CD14-positive monocyte (primary cell): ENCODE measurements around the gene TERC. TPM values are rescaled to one million over a fixed set of nuclear protein-coding genes. Genes with fewer than 3 reads are reported as not detected.
A peak's percentile ranks its signal among the peaks of the same experiment; 100 is the strongest.

Experiments
- DNase-seq, 3 donors: peaks; one replicate each; pipeline ENCODE4 v3.0.0-alpha.2; 2011 to 2022
- H2AFZ ChIP-seq: 2 replicates; pipeline ENCODE4 v1.6.0; 2012; ENCODE audit warnings: mild to moderate bottlenecking, low read depth, low read length, inconsistent platforms; ENCODE audit not compliant: insufficient read depth, poor library complexity, severe bottlenecking
- H3K27ac ChIP-seq, 2 donors: 1 replicate in 1 of 2; 2 replicates in 1 of 2; pipeline ENCODE4 v1.5.1; 2012 to 2013; ENCODE audit warnings: low read length in 2 of 2, control low read depth in 1 of 2, inconsistent platforms in 1 of 2, low read depth in 1 of 2, mild to moderate bottlenecking in 1 of 2
- H3K27me3 ChIP-seq, 2 donors: one replicate each; pipeline versions ENCODE4 v1.6.0 to v1.6.1; 2011 to 2013; ENCODE audit warnings: low read length in 2 of 2; ENCODE audit not compliant: control insufficient read depth in 2 of 2, insufficient read depth in 2 of 2
- H3K36me3 ChIP-seq, 2 donors: replicated peaks in 1 of 2; 1 replicate in 1 of 2; 2 replicates in 1 of 2; pipeline versions ENCODE4 v1.5.1 to v1.6.1; 2012 to 2013; ENCODE audit warnings: low read length in 2 of 2, control low read depth in 1 of 2, inconsistent platforms in 1 of 2, mild to moderate bottlenecking in 1 of 2; ENCODE audit not compliant: insufficient read depth in 2 of 2, control insufficient read depth in 1 of 2
- H3K4me1 ChIP-seq, 2 donors: 1 replicate in 1 of 2; 2 replicates in 1 of 2; pipeline versions ENCODE4 v1.5.1 to v1.6.1; 2012 to 2013; ENCODE audit warnings: low read length in 2 of 2, control low read depth in 1 of 2, inconsistent platforms in 1 of 2, mild to moderate bottlenecking in 1 of 2, moderate library complexity in 1 of 2; ENCODE audit not compliant: insufficient read depth in 2 of 2, control insufficient read depth in 1 of 2
- H3K4me2 ChIP-seq: replicated peaks from 2 replicates; pipeline ENCODE3; 2012; ENCODE audit warnings: low read length, moderate library complexity, mild to moderate bottlenecking; ENCODE audit not compliant: poor library complexity, severe bottlenecking; ENCODE audit errors: extremely low read depth
- H3K4me3 ChIP-seq, 3 experiments: fragments of 200-600 bp in 1 of 3; sonication (generic) in 1 of 3; replicated peaks in 1 of 3; 1 replicate in 2 of 3; 2 replicates in 1 of 3; pipeline ENCODE4 v1.5.1; 2011 to 2013; ENCODE audit warnings: low read length in 3 of 3, mild to moderate bottlenecking in 3 of 3, control low read depth in 2 of 3, low read depth in 2 of 3, inconsistent platforms in 1 of 3, moderate library complexity in 1 of 3
- H3K79me2 ChIP-seq: 2 replicates; pipeline ENCODE4 v1.6.0; 2012; ENCODE audit warnings: mild to moderate bottlenecking, control low read depth, inconsistent platforms, low read length, moderate library complexity; ENCODE audit not compliant: insufficient read depth
- H3K9ac ChIP-seq: 2 replicates; pipeline ENCODE4 v1.6.0; 2017; ENCODE audit warnings: low read length, mild to moderate bottlenecking; ENCODE audit not compliant: insufficient read depth, poor library complexity, severe bottlenecking
- H3K9me3 ChIP-seq, 2 donors: replicated peaks in 1 of 2; 1 replicate in 1 of 2; 2 replicates in 1 of 2; pipeline versions ENCODE4 v1.5.1 to v1.6.1; 2012 to 2013; ENCODE audit warnings: low read length in 2 of 2, control low read depth in 1 of 2; ENCODE audit not compliant: control insufficient read depth in 1 of 2, insufficient read depth in 1 of 2
- H4K20me1 ChIP-seq: 2 replicates; pipeline ENCODE4 v1.6.0; 2012; ENCODE audit warnings: mild to moderate bottlenecking, low read length, control low read depth, moderate library complexity; ENCODE audit not compliant: insufficient read depth
- H3K27ac Mint-ChIP-seq, 7 donors: one replicate each; pipeline ENCODE4 v1.8.0; 2020; ENCODE audit warnings: mild to moderate bottlenecking in 7 of 7, mixed read lengths in 7 of 7, moderate library complexity in 6 of 7, inconsistent platforms in 2 of 7
- H3K27me3 Mint-ChIP-seq, 3 donors: one replicate each; pipeline ENCODE4 v1.8.0; 2021 to 2022; ENCODE audit warnings: low read depth in 3 of 3, mild to moderate bottlenecking in 3 of 3, mixed read lengths in 3 of 3, moderate library complexity in 3 of 3, inconsistent platforms in 1 of 3
- H3K36me3 Mint-ChIP-seq, 2 donors: one replicate each; pipeline ENCODE4 v1.8.0; 2020; ENCODE audit warnings: mixed read lengths in 2 of 2, inconsistent platforms in 1 of 2, mild to moderate bottlenecking in 1 of 2
- H3K4me1 Mint-ChIP-seq: one replicate; pipeline ENCODE4 v1.8.0; 2020; ENCODE audit warnings: mild to moderate bottlenecking, mixed read lengths
- H3K4me3 Mint-ChIP-seq, 2 donors: one replicate each; pipeline ENCODE4 v1.8.0; 2020; ENCODE audit warnings: mild to moderate bottlenecking in 2 of 2, mixed read lengths in 2 of 2, moderate library complexity in 1 of 2
- H3K9me3 Mint-ChIP-seq, 7 donors: one replicate each; pipeline ENCODE4 v1.8.0; 2020 to 2022; ENCODE audit warnings: mixed read lengths in 7 of 7, mild to moderate bottlenecking in 6 of 7, moderate library complexity in 6 of 7, inconsistent platforms in 2 of 7
- WGBS: methylation state at CpG from one replicate; pipeline ENCODE4 v1.1.5; 2013; ENCODE audit warnings: missing lambda C conversion rate; ENCODE audit not compliant: insufficient coverage; 5-methylcytosine and 5-hydroxymethylcytosine counted together
- intact Hi-C, 2 donors: fragments of 100-400 bp; cut with micrococcal nuclease; formaldehyde crosslinking; loops; one replicate each; pipeline versions ENCODE4 v1.15.0 to v1.15.1; 2023
- polyA plus RNA-seq, 3 donors: library from polyadenylated mRNA; depleted of rRNA in 1 of 3; unstranded in 2 of 3; stranded (reverse) in 1 of 3; fragments of 300-500 nt in 2 of 3; fragments of >200 nt in 1 of 3; fragmentation: Illumina TruSeq in 2 of 3; gene quantifications; 1 replicate in 2 of 3; 2 replicates in 1 of 3; pipeline ENCODE4 v1.2.3, GENCODE V29; 2012 to 2021
- TF ChIP-seq, protein P1 (sequence below): fragments of 200-600 bp; IDR thresholded peaks from one replicate; pipeline ENCODE4 v1.8.0; 2022; ENCODE audit warnings: antibody characterized with exemption, mild to moderate bottlenecking

The TERC gene
- polyA plus RNA-seq, 3 donors = 0.33 to 0.76 TPM; not detected in 1

DNA sequence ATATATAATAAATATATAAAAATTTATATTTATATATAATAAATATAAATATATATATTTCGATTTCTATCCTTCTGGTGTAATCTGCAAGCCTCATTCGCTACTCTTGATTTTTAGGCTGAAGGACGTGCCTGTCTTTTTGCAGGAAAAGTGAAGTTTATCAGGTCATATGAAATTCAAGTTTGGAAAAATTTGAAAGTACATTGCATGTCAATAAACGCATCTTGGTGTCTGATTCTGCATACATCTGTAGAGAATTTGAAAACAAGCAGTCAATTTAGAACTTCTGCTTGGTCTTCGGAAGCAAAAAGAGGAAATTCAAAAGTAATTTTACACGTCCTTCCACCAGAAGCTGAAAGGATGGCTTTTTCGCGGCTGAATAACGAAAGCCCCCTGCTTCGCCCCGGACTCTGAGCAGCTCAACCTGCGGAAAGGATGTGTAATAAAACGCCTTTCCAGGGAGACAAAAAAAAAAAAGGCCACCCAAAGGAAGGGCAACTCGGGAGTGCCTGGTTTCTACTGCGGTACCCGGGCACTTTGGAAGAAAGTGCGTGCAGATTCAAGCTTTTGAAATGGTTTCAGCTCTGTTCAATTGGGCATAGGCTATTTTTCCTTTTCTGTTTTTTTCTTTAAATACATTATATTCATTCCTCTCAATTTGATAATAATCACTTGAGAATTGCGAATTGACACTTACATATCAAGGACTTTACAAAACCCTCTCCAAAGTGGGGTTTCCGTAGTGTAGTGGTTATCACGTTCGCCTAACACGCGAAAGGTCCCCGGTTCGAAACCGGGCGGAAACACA lies 6.8 kb upstream of the TERC start:
- TF ChIP-seq, protein P1, sequence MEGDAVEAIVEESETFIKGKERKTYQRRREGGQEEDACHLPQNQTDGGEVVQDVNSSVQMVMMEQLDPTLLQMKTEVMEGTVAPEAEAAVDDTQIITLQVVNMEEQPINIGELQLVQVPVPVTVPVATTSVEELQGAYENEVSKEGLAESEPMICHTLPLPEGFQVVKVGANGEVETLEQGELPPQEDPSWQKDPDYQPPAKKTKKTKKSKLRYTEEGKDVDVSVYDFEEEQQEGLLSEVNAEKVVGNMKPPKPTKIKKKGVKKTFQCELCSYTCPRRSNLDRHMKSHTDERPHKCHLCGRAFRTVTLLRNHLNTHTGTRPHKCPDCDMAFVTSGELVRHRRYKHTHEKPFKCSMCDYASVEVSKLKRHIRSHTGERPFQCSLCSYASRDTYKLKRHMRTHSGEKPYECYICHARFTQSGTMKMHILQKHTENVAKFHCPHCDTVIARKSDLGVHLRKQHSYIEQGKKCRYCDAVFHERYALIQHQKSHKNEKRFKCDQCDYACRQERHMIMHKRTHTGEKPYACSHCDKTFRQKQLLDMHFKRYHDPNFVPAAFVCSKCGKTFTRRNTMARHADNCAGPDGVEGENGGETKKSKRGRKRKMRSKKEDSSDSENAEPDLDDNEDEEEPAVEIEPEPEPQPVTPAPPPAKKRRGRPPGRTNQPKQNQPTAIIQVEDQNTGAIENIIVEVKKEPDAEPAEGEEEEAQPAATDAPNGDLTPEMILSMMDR = no peak
- H3K4me1 ChIP-seq = peaks cover 10 to 24% of the 10 kb centered on the region in 2 donors
- H3K4me2 ChIP-seq = peak overlapping the region; percentile 90
- intact Hi-C loops = loop anchor here (5.0 kb wide), 1 partner anchor 586 kb away; the partner anchor contains the start of gene SKIL (in 2 of the 2)
- Mint-ChIP-seq H3K27ac (peak overlapping the region; percentile 98 to 99 (median 99)), H3K9me3 (peaks cover 0 to 4% (median 0%) of the 10 kb centered on the region in 7 donors), H3K4me1 (peaks cover 21% of the 10 kb centered on the region), H3K36me3 (peaks cover 14 to 17% of the 10 kb centered on the region in 2 donors), H3K27me3 (peaks cover 0 to 5% (median 4%) of the 10 kb centered on the region in 3 donors), H3K4me3 (peak overlapping the region; percentile 96 to 97)
- H3K4me3 ChIP-seq = peak overlapping the region; percentile 75 to 99 (median 76)
- 0% methylated on average over 11 of the region's 27 CpGs for WGBS
- peaks cover 31% of the 10 kb centered on the region for H3K79me2 ChIP-seq
- peaks cover 7% of the 10 kb centered on the region for H4K20me1 ChIP-seq
- peaks cover 2 to 25% of the 10 kb centered on the region in 2 donors for H3K36me3 ChIP-seq
- no peaks in the 10 kb centered on the region for H3K27me3 ChIP-seq
- H2AFZ ChIP-seq = peak overlapping the region; percentile 93
- no peaks in the 10 kb centered on the region for H3K9me3 ChIP-seq
- H3K27ac ChIP-seq = peak overlapping the region; percentile 92 to 97
- peak overlapping the region; percentile 95 for H3K9ac ChIP-seq
- peak; percentile 75 to 83 (median 80) for DNase-seq

DNA sequence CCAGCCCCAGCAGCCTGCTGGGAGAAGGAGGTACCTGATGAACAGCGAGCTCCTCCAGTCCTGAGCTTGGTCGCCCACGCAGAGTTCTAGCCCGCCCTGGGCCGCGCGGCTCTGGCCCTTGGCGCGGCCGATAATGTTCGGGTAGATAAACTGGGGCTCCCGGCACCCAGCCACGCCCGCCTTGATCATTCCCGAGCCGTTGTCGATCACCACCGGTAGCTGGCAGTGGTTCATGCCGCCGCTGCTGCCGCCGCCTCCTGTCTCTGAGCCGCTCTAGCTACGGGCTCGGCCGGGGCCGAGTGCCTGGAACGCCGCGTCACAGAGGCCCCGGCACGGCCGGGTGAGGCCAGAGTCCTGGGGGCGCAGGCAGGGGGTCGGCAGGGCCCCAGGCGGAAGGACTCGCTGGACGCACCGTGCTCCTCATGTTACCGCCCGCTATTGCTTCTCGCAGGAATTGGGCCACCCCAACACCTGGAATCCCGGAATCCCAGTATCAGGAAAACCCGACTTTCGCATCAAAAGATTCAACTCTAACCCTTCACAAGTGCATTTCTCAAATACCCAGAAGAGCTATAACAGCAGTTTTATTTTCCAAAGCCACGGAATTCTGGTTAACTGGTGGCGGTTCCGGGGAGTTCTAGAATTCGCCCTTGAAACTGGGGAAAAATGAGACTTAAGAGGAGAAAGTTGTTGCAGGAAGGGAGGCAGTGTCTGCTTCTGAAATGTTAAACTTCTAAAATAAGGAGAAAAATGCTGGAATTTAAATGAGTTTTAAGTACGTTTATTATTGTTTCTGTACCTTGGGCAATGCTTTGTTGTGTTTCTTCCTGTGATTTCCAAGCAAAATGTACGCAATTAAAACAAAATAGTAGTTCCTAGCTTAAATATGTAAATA lies 4.7 kb upstream of the TERC start, which contains the start of gene ACTRT3:
Gene ACTRT3, minus strand, starts transcription at position 275 of the 895 bp plus-strand sequence. Its CDS starts 41 bp downstream, at position 234.
- Mint-ChIP-seq H3K27me3 (peaks cover 2 to 7% (median 5%) of the 10 kb centered on the region in 3 donors), H3K27ac (peak within 1 kb of the TSS in 4 of 7 donors; percentile 30 to 67 (median 55)), H3K36me3 (peaks cover 0 to under 1% of the 10 kb centered on the region in 2 donors), H3K4me1 (peaks cover 17% of the 10 kb centered on the region), H3K9me3 (peaks cover 0 to 9% (median 1%) of the 10 kb centered on the region in 7 donors), H3K4me3 (peak within 1 kb of the TSS; percentile 83 to 93)
- under 1% methylated on average over 46 of the region's 51 CpGs for WGBS
- TF ChIP-seq, protein P1 = no peak
- Histone ChIP-seq H3K9ac (peak within 1 kb of the TSS; percentile 52), H3K4me3 (peak within 1 kb of the TSS; percentile 58 to 79 (median 64)), H3K27ac (peak within 1 kb of the TSS; percentile 8 to 20), H3K4me1 (peaks cover 14 to 23% of the 10 kb centered on the region in 2 donors), H3K4me2 (peak within 1 kb of the TSS; percentile 96), H3K9me3 (no peaks in the 10 kb centered on the region), H2AFZ (peak within 1 kb of the TSS; percentile 83), H3K36me3 (peaks cover 2 to 3% of the 10 kb centered on the region in 2 donors), H4K20me1 (no peaks in the 10 kb centered on the region), H3K79me2 (peaks cover 9% of the 10 kb centered on the region), H3K27me3 (no peaks in the 10 kb centered on the region)
- intact Hi-C loops = loop anchor here (5.0 to 10.0 kb wide), 5 partner anchors 95 to 588 kb away; partner anchors contain the start of genes SEC62 (in 2 of the 2), SKIL (in 2 of the 2), GPR160 (in 1 of the 2) and LRRC31 (in 1 of the 2)
- DNase-seq = peak; percentile 37 to 61 (median 46)
